Measurements from ENCODE around the gene TAS2R41. TPM values are rescaled to one million over a fixed set of nuclear protein-coding genes. Genes with fewer than 3 reads are reported as not detected.
A peak's percentile ranks its signal among the peaks of the same experiment; 100 is the strongest.

TAS2R41 gene
- total RNA-seq, 4 donors from 2014 or later: not detected

- ATAC-seq: peak; percentile 29
- H3K27ac ChIP-seq: peak overlapping the region in 3 of 4 donors; percentile 42 to 71 (median 67)
- 46 to 57% methylated on average over 4 to 8 of the region's 8 CpGs for WGBS, 2 donors (ENCODE audit: low coverage in 1 of 2)
- no peaks in the 10 kb centered on the region for H3K9me3 ChIP-seq
- peaks cover 0 to 3% (median 0%) of the 10 kb centered on the region in 3 donors for H3K4me1 ChIP-seq
- TF ChIP-seq POLR2A (IDR thresholded peaks at IDR 0.05): no peak
- no peak for TF ChIP-seq EP300 (IDR thresholded peaks at IDR 0.05)
- H3K36me3 ChIP-seq: no peaks in the 10 kb centered on the region
- no peak overlapping the region for H3K4me3 ChIP-seq
- no peaks in the 10 kb centered on the region for H3K27me3 ChIP-seq
Measured at GRCh38 chr7:143499743-143500348, 22.2 kb downstream of the TAS2R41 start.

- Histone ChIP-seq H3K4me1 (peaks cover 0 to 3% (median 0%) of the 10 kb centered on the region in 3 donors), H3K36me3 (no peaks in the 10 kb centered on the region), H3K4me3 (no peak overlapping the region), H3K27me3 (no peaks in the 10 kb centered on the region), H3K27ac (no peak overlapping the region), H3K9me3 (no peaks in the 10 kb centered on the region)
- ATAC-seq: no peak
- 72 to 93% methylated on average over 2 of the region's 2 CpGs for WGBS, 2 donors (ENCODE audit: low coverage in 1 of 2)
- no peak for TF ChIP-seq CTCF (IDR thresholded peaks at IDR 0.05)
- no peak for TF ChIP-seq EP300 (IDR thresholded peaks at IDR 0.05)
- TF ChIP-seq POLR2A (IDR thresholded peaks at IDR 0.05): no peak
- no peak for TF ChIP-seq POLR2AphosphoS5 (IDR thresholded peaks at IDR 0.05)
Measured at GRCh38 chr7:143503261-143503660, 25.6 kb downstream of the TAS2R41 start.

GRCh38 chr7:143504215-143504936 is 26.7 kb downstream of the TAS2R41 start:
- Histone ChIP-seq H3K27ac (no peak overlapping the region), H3K9me3 (no peaks in the 10 kb centered on the region), H3K4me1 (peaks cover 0 to 3% (median 0%) of the 10 kb centered on the region in 3 donors), H3K36me3 (no peaks in the 10 kb centered on the region), H3K4me3 (no peak overlapping the region), H3K27me3 (no peaks in the 10 kb centered on the region)
- TF ChIP-seq POLR2AphosphoS5 (IDR thresholded peaks at IDR 0.05) (no peak), CTCF (IDR thresholded peaks at IDR 0.05) (no peak), POLR2A (IDR thresholded peaks at IDR 0.05) (no peak), EP300 (IDR thresholded peaks at IDR 0.05) (no peak)
- ATAC-seq: no peak
- WGBS, 2 donors (ENCODE audit: low coverage in 1 of 2): 55 to 80% methylated on average over 2 to 3 of the region's 5 CpGs

GRCh38 chr7:143504937-143505297 is 27.2 kb downstream of the TAS2R41 start:
- Histone ChIP-seq H3K27me3 (no peaks in the 10 kb centered on the region), H3K4me1 (no peaks in the 10 kb centered on the region), H3K4me3 (no peak overlapping the region), H3K9me3 (no peaks in the 10 kb centered on the region), H3K36me3 (no peaks in the 10 kb centered on the region), H3K27ac (no peak overlapping the region)
- no peak for ATAC-seq
- no peak for TF ChIP-seq POLR2AphosphoS5 (IDR thresholded peaks at IDR 0.05)
- TF ChIP-seq POLR2A (IDR thresholded peaks at IDR 0.05): no peak
- no peak for TF ChIP-seq CTCF (IDR thresholded peaks at IDR 0.05)
- TF ChIP-seq EP300 (IDR thresholded peaks at IDR 0.05): no peak

- no peak for ATAC-seq
Measured at GRCh38 chr7:143505838-143506237, 28.2 kb downstream of the TAS2R41 start.

More at GRCh38 chr7:143505838-143506237, 28.2 kb downstream of the TAS2R41 start:
- H3K27ac ChIP-seq: no peak overlapping the region
- H3K27me3 ChIP-seq: peaks cover 3% of the 10 kb centered on the region
- H3K4me3 ChIP-seq: no peak overlapping the region
- H3K4me1 ChIP-seq: no peaks in the 10 kb centered on the region
- H3K9me3 ChIP-seq: no peaks in the 10 kb centered on the region
- TF ChIP-seq EP300 (IDR thresholded peaks at IDR 0.05): no peak
- TF ChIP-seq CTCF (IDR thresholded peaks at IDR 0.05): no peak
- no peak for TF ChIP-seq POLR2A (IDR thresholded peaks at IDR 0.05)
- TF ChIP-seq POLR2AphosphoS5 (IDR thresholded peaks at IDR 0.05): no peak
- 58 to 61% methylated on average over 2 of the region's 2 CpGs for WGBS, 2 donors (ENCODE audit: low coverage in 1 of 2)
- H3K36me3 ChIP-seq: no peaks in the 10 kb centered on the region
